Stomach smooth muscle (tissue), 2 donors: Measurements from ENCODE around the gene SEPTIN5.

Source experiments
- H3K27ac ChIP-seq: one replicate; pipeline ENCODE4 v1.7.0; 2013; ENCODE audit warnings: mild to moderate bottlenecking, low read length, inconsistent platforms
- H3K27me3 ChIP-seq, 2 donors: one replicate each; pipeline ENCODE4 v1.7.0; 2013; ENCODE audit warnings: low read length in 2 of 2; ENCODE audit not compliant: insufficient read depth in 2 of 2, control insufficient read depth in 1 of 2
- H3K36me3 ChIP-seq, 2 donors: one replicate each; pipeline ENCODE4 v1.7.0; 2013; ENCODE audit warnings: low read length in 2 of 2; ENCODE audit not compliant: control insufficient read depth in 2 of 2, insufficient read depth in 2 of 2
- H3K4me1 ChIP-seq: one replicate; pipeline ENCODE4 v1.7.0; 2013; ENCODE audit warnings: low read length; ENCODE audit not compliant: control insufficient read depth, insufficient read depth
- H3K4me3 ChIP-seq, 2 donors: one replicate each; pipeline ENCODE4 v1.7.0; 2013; ENCODE audit warnings: low read length in 2 of 2
- H3K9ac ChIP-seq, 2 donors: one replicate each; pipeline ENCODE4 v1.7.0; 2013; ENCODE audit warnings: low read length in 2 of 2, mild to moderate bottlenecking in 1 of 2
- H3K9me3 ChIP-seq, 2 donors: one replicate each; pipeline ENCODE4 v1.7.0; 2013; ENCODE audit warnings: low read length in 2 of 2; ENCODE audit not compliant: control insufficient read depth in 2 of 2
- donor health status: healthy.
- donor health status: Pancreatic carcinoma.

SEPTIN5 gene

GRCh38 chr22:19681863-19682245 lies 32.4 kb upstream of the SEPTIN5 start:
- Histone ChIP-seq H3K36me3 (no peaks in the 10 kb centered on the region), H3K4me1 (no peaks in the 10 kb centered on the region), H3K9ac (no peak overlapping the region), H3K4me3 (no peak overlapping the region), H3K27me3 (peaks cover 5 to 8% of the 10 kb centered on the region in 2 donors), H3K9me3 (no peaks in the 10 kb centered on the region), H3K27ac (no peak overlapping the region)

DNA sequence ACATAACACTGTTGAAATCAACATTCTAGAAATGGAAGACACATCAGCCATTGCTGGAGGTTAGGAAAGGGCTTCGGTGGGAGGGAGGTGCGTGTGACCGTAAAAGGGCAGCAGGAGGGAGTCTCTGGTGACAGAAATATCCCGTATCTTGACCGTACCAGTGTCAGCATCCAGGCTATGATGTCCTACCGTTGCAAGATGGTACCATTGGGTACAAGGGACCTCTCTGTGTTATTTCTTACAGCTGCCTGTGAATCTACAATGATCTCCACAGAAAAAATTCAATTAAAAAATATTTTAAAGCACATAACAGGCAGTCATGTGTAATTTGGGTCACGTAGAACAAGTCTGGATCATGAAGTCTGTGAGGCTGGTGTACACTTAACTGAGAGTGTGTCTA lies 27.4 kb upstream of the SEPTIN5 start:
- Histone ChIP-seq H3K4me3 (no peak overlapping the region), H3K9me3 (no peaks in the 10 kb centered on the region), H3K9ac (no peak overlapping the region), H3K4me1 (peaks cover 3% of the 10 kb centered on the region), H3K27ac (no peak overlapping the region), H3K27me3 (peaks cover 2% of the 10 kb centered on the region in 2 donors), H3K36me3 (no peaks in the 10 kb centered on the region)

DNA sequence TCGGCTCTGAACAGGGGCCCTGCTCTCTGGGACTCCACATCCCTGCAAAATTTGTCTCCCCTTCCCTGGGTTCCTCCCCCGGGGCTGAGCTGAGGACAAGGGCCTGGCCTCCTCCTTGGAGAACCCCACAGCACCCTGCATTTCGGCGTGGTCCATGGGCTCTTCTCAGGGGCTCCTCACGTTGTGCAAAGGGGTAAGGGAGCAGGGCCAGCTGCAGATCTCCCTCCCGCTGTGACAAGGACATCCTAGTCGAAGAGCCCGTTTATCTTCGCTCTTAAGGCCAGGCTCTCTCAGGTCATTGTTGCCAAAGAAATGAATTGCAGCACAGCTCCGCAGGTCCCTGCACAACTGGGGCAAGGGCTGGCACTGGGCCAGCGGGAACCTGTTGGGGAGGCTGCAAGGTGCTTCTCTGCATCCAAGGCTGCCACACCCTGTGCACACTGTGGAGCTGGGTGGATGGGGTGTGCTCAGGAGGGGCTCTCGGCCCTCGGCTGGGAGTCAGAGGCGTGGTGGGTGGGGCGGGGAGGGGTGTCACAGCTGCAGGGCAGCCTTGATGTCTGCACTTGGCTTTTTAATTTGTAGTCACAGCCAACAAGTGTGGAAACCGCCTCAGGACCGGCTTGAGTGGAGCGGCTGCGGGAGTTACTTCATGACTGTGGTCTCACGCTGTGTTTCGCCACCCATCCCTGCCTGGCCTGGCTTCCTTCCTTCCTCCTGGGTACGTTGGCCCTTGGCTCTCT lies 26.6 kb upstream of the SEPTIN5 start:
- no peaks in the 10 kb centered on the region for H3K9me3 ChIP-seq
- no peaks in the 10 kb centered on the region for H3K36me3 ChIP-seq
- no peak overlapping the region for H3K4me3 ChIP-seq
- no peak overlapping the region for H3K27ac ChIP-seq
- no peaks in the 10 kb centered on the region for H3K27me3 ChIP-seq
- H3K9ac ChIP-seq = no peak overlapping the region
- peaks cover 3% of the 10 kb centered on the region for H3K4me1 ChIP-seq

DNA sequence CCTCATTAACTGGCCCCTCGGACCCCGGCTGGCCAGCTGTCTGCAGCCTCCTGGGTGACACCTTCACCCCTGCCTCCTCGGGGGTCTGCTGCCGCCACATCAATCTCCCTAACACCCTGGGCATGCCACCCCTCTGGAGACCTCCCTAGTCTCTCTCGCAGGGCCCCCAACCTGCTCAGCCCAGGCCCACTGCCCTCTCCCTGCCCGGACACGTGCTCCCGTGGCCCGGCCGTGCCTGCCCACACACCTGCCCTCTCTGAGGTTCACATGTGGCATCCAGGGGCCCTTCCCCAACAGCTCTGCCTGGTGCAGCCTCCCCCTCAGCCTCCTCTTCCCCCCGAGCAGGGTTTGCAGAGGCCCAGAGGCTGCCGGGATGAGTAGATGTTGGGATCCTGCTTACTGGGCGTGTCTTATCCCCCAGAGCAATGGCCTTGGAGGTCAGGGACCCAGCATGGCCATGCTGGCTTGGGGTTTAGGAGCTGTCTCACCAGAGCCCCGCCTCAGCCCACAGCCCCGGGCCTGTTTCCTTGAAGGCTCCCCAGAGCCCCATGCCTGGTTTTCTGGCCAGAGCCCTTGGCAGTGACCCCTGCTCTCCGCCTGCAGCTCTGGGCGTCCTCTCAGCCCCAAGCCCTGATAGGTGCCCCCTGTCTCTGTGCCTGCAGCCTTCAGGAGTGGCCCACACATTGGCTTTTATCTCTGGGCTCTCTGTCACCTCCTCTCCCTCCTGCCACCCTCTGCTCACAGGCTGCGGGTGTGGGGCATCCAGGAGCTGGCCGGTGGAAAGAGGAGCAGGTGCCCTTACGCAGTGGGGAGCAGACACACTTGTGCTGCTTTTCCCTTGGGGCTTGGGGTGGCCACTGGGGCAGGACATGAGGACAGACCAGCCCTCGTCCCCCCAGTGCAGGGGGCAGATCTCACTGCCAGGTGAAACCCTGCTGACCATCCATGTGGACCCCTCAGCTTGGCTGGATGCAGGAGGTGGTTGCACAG lies 25.7 kb upstream of the SEPTIN5 start:
- peaks cover 3% of the 10 kb centered on the region for H3K4me1 ChIP-seq
- H3K9ac ChIP-seq = no peak overlapping the region
- H3K4me3 ChIP-seq = no peak overlapping the region
- no peaks in the 10 kb centered on the region for H3K9me3 ChIP-seq
- no peaks in the 10 kb centered on the region for H3K27me3 ChIP-seq
- H3K36me3 ChIP-seq = no peaks in the 10 kb centered on the region
- no peak overlapping the region for H3K27ac ChIP-seq

GRCh38 chr22:19689408-19689807 lies 24.9 kb upstream of the SEPTIN5 start:
- H3K9me3 ChIP-seq = no peaks in the 10 kb centered on the region
- H3K9ac ChIP-seq = no peak overlapping the region
- H3K27ac ChIP-seq = no peak overlapping the region
- no peak overlapping the region for H3K4me3 ChIP-seq
- no peaks in the 10 kb centered on the region for H3K27me3 ChIP-seq
- peaks cover 3% of the 10 kb centered on the region for H3K4me1 ChIP-seq
- no peaks in the 10 kb centered on the region for H3K36me3 ChIP-seq

- Histone ChIP-seq H3K27ac (no peak overlapping the region), H3K36me3 (no peaks in the 10 kb centered on the region), H3K9ac (peak overlapping the region in 1 of 2 donors; percentile 58), H3K4me3 (peak overlapping the region; percentile 41 to 64), H3K9me3 (no peaks in the 10 kb centered on the region), H3K27me3 (no peaks in the 10 kb centered on the region), H3K4me1 (peaks cover 3% of the 10 kb centered on the region)
Observed at GRCh38 chr22:19691007-19691720, 23.1 kb upstream of the SEPTIN5 start.

GRCh38 chr22:19691721-19692341 lies 22.5 kb upstream of the SEPTIN5 start:
- H3K27me3 ChIP-seq = no peaks in the 10 kb centered on the region
- peak overlapping the region in 1 of 2 donors; percentile 58 for H3K9ac ChIP-seq
- H3K27ac ChIP-seq = no peak overlapping the region

DNA sequence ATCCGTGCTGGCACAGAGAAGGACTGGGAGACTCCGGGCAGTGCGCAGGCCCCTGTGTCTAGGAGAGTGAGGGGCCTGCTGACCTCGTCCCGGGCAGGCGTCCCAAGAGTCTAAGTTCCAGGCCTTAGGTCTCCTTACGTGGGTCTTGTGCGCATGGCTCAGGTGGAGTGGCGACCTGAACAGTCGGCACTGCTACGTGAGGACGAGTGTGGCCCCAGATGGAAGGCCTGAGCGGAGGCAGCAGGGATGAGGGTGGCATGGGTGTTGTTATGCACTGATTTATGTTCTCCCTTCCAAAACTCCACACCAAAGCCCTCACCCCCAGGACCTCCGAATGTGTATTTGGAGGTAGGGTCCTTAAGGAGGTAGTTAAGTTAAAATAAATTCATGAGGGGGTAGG lies 20.7 kb upstream of the SEPTIN5 start:
- Histone ChIP-seq H3K4me3 (no peak overlapping the region), H3K27me3 (no peaks in the 10 kb centered on the region), H3K36me3 (no peaks in the 10 kb centered on the region), H3K9ac (no peak overlapping the region), H3K27ac (no peak overlapping the region), H3K9me3 (no peaks in the 10 kb centered on the region), H3K4me1 (peaks cover 3% of the 10 kb centered on the region)

More at GRCh38 chr22:19691721-19692341, 22.5 kb upstream of the SEPTIN5 start:
- peaks cover 3% of the 10 kb centered on the region for H3K4me1 ChIP-seq
- H3K9me3 ChIP-seq = no peaks in the 10 kb centered on the region
- no peaks in the 10 kb centered on the region for H3K36me3 ChIP-seq
- peak overlapping the region; percentile 41 to 64 for H3K4me3 ChIP-seq

DNA sequence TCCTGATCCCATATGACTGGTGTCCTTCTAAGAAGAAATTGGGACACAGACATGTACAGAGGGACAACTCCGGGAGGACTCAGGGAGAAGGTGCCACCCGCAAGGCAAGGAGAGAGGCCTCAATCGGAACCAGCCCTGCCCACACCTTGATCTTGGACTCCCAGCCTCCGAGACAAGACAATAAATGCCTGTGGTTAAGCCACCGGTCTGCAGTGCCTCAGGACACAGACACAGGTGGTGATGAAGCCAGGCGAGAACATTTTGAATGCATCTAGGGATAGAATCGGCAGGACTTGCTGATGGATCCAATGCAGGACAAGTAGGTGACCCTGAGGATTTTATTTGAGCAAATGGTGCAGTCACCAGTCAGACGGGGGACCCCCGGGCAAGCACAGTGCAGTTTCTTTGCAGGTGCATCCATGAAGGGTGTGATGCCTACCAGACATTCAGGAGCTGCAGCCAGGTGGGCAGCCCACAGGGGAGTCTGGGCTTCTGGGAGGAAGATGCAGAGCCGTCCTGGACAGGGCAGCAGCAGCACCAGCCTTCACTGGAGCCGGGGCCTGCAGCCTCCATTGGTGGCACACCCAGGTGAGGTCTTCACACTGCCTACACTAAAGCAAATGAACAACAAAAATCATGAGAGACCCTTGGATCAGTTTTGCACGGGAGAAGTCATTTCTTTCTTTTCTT lies 20.2 kb upstream of the SEPTIN5 start:
- no peaks in the 10 kb centered on the region for H3K27me3 ChIP-seq
- H3K36me3 ChIP-seq = no peaks in the 10 kb centered on the region
- H3K27ac ChIP-seq = no peak overlapping the region
- no peak overlapping the region for H3K9ac ChIP-seq
- H3K4me1 ChIP-seq = peaks cover 3% of the 10 kb centered on the region
- H3K9me3 ChIP-seq = no peaks in the 10 kb centered on the region
- H3K4me3 ChIP-seq = no peak overlapping the region

DNA sequence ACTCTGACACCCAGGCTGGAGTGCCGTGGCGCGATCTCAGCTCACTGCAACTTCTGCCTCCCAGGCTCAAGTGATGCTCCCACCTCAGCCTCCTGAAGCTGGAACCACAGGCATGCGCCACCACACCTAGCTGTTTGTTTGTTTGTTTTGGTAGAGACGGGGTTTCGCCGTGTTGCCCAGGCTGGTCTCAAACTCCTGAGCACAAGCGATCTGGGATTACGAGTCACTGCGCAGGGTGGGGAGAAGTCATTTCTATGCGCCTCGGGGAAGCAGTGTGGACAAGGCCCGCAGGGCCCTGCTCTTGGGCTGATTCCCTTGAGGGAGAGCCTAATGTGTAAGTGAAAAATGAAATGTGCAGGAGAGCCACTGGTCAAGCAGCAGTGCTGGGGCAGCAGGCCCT lies 19.6 kb upstream of the SEPTIN5 start:
- no peaks in the 10 kb centered on the region for H3K9me3 ChIP-seq

More for the DNA sequence above, 19.6 kb upstream of the SEPTIN5 start:
- H3K4me1 ChIP-seq = peaks cover 3% of the 10 kb centered on the region
- no peak overlapping the region for H3K9ac ChIP-seq
- H3K27me3 ChIP-seq = no peaks in the 10 kb centered on the region
- no peak overlapping the region for H3K27ac ChIP-seq
- H3K36me3 ChIP-seq = no peaks in the 10 kb centered on the region
- no peak overlapping the region for H3K4me3 ChIP-seq
